T-cell (primary cell): ENCODE data around the gene OR1J2. TPM values are rescaled to one million over a fixed set of nuclear protein-coding genes. Genes with fewer than 3 reads are reported as not detected.

Source experiments
- ATAC-seq, 4 experiments: fragments of 200-7000 bp in 3 of 4; fragments of 150-1000 bp in 1 of 4; cut with Tn5 transposase; replicated peaks in 1 of 4; 1 replicate in 3 of 4; 2 replicates in 1 of 4; pipeline ENCODE4 v1.10.0; 2021; ENCODE audit warnings: moderate library complexity in 3 of 4, mild to moderate bottlenecking in 2 of 4, moderate number of reproducible peaks in 1 of 4
- CTCF ChIA-PET, 2 donors: fragments of 300-600 bp; sonication (Branson Sonifier 250); formaldehyde crosslinking; loops; one replicate each; lab custom pipeline; 2022; ENCODE audit warnings: antibody characterized with exemption in 2 of 2; lab: Charles Lee
- POLR2A ChIA-PET, 2 donors: fragments of 300-600 bp; sonication (Branson Sonifier 250); formaldehyde crosslinking; loops; one replicate each; lab custom pipeline; 2022; ENCODE audit warnings: antibody characterized with exemption in 2 of 2; lab: Charles Lee
- DNase-seq, 35 experiments: peaks; one replicate each; pipeline versions ENCODE4 v3.0.0 to v3.0.0-alpha.2; 2013 to 2023
- H3K27ac ChIP-seq: one replicate; pipeline ENCODE4 v1.5.1; 2013; ENCODE audit warnings: low read length
- H3K27me3 ChIP-seq, 2 experiments: replicated peaks in 1 of 2; 1 replicate in 1 of 2; 2 replicates in 1 of 2; pipeline versions ENCODE4 v1.6.1 to v1.7.0; 2013; ENCODE audit warnings: low read length in 1 of 2, mixed read lengths in 1 of 2; ENCODE audit not compliant: control insufficient read depth in 2 of 2, insufficient read depth in 2 of 2; ENCODE audit errors: extremely low read depth in 1 of 2
- H3K36me3 ChIP-seq, 2 donors: 1 replicate in 1 of 2; 2 replicates in 1 of 2; pipeline versions ENCODE4 v1.6.1 to v1.7.0; 2013; ENCODE audit warnings: low read length in 1 of 2; ENCODE audit not compliant: control insufficient read depth in 2 of 2, insufficient read depth in 1 of 2; ENCODE audit errors: extremely low read depth in 1 of 2
- H3K4me1 ChIP-seq, 2 experiments: 1 replicate in 1 of 2; 2 replicates in 1 of 2; pipeline versions ENCODE4 v1.6.1 to v1.7.0; 2013; ENCODE audit warnings: low read length in 2 of 2, mixed read lengths in 1 of 2; ENCODE audit not compliant: insufficient read depth in 2 of 2, control insufficient read depth in 1 of 2; ENCODE audit errors: extremely low read depth in 1 of 2
- H3K4me3 ChIP-seq, 2 donors: 1 replicate in 1 of 2; 2 replicates in 1 of 2; pipeline versions ENCODE4 v1.5.1 to v1.7.0; 2013; ENCODE audit warnings: mild to moderate bottlenecking in 2 of 2, low read length in 1 of 2, moderate library complexity in 1 of 2; ENCODE audit not compliant: control insufficient read depth in 1 of 2; ENCODE audit errors: extremely low read depth in 1 of 2
- H3K9me3 ChIP-seq: 2 replicates; pipeline ENCODE4 v1.7.0; 2013
- H3K27ac Mint-ChIP-seq, 2 donors: one replicate each; pipeline ENCODE4 v1.8.0; 2020 to 2021; ENCODE audit warnings: mild to moderate bottlenecking in 2 of 2, mixed read lengths in 2 of 2
- H3K27me3 Mint-ChIP-seq, 2 donors: one replicate each; pipeline ENCODE4 v1.8.0; 2021 to 2022; ENCODE audit warnings: mixed read lengths in 2 of 2
- H3K36me3 Mint-ChIP-seq: one replicate; pipeline ENCODE4 v1.8.0; 2021; ENCODE audit warnings: mixed read lengths
- H3K4me1 Mint-ChIP-seq, 3 donors: one replicate each; pipeline ENCODE4 v1.8.0; 2020 to 2022; ENCODE audit warnings: mixed read lengths in 3 of 3, mild to moderate bottlenecking in 1 of 3
- H3K4me3 Mint-ChIP-seq, 3 donors: one replicate each; pipeline ENCODE4 v1.8.0; 2020 to 2022; ENCODE audit warnings: mild to moderate bottlenecking in 3 of 3, mixed read lengths in 3 of 3, moderate library complexity in 3 of 3
- H3K9me3 Mint-ChIP-seq, 3 donors: one replicate each; pipeline ENCODE4 v1.8.0; 2020 to 2022; ENCODE audit warnings: mixed read lengths in 3 of 3
- WGBS: methylation state at CpG from one replicate; pipeline ENCODE4 v1.1.5; 2013; ENCODE audit warnings: missing lambda C conversion rate; ENCODE audit not compliant: insufficient coverage; 5-methylcytosine and 5-hydroxymethylcytosine counted together
- total RNA-seq, 35 experiments: library from RNA in 6 of 35; stranded (reverse) in 6 of 35; fragments of 120-200 nt in 1 of 35; gene quantifications; one replicate each; pipeline versions ENCODE4 v1.2.1 to v1.2.4 and lab custom pipeline; 2013 to 2026

The OR1J2 gene, protein sequence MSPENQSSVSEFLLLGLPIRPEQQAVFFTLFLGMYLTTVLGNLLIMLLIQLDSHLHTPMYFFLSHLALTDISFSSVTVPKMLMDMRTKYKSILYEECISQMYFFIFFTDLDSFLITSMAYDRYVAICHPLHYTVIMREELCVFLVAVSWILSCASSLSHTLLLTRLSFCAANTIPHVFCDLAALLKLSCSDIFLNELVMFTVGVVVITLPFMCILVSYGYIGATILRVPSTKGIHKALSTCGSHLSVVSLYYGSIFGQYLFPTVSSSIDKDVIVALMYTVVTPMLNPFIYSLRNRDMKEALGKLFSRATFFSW
- total RNA-seq (not detected), total RNA-seq (lab: John Stamatoyannopoulos, UW) (0 to 0.20 (median 0) reads per million in 29 experiments)
- total RNA-seq (2013), result not detected

- DNase-seq (no peak), ATAC-seq (no peak)
- H3K9me3 ChIP-seq, result no peaks in the 10 kb centered on the region
- CTCF ChIA-PET, result interaction anchor here in 1 of 2 donors (0.5 kb wide), 1 partner anchor 875 kb away, joined by 3 read pairs; no protein-coding TSS in a partner anchor
- H3K27ac ChIP-seq, result no peak within 1 kb of the TSS
- POLR2A ChIA-PET, result no interaction called here
- H3K4me1 ChIP-seq, result no peaks in the 10 kb centered on the region
- H3K27ac Mint-ChIP-seq, result no peak within 1 kb of the TSS
- WGBS, result 67% methylated on average over 1 of the region's 6 CpGs
- H3K36me3 Mint-ChIP-seq, result no peaks in the 10 kb centered on the region
- no peaks in the 10 kb centered on the region for H3K36me3 ChIP-seq
- H3K27me3 Mint-ChIP-seq, result peaks cover 11 to 24% of the 10 kb centered on the region in 2 donors
- no peak within 1 kb of the TSS for H3K4me3 Mint-ChIP-seq
- peaks cover 0 to 6% of the 10 kb centered on the region in 2 experiments for H3K27me3 ChIP-seq
- H3K4me1 Mint-ChIP-seq, result no peaks in the 10 kb centered on the region
- H3K4me3 ChIP-seq, result no peak within 1 kb of the TSS
- H3K9me3 Mint-ChIP-seq, result no peaks in the 10 kb centered on the region
These were observed at the start of gene OR1J2 for GRCh38 chr9:122510502-122510901. Gene OR1J2 (plus strand): TSS chr9:122510802. CDS start chr9:122510802, 0 bp downstream.

GRCh38 chr9:122463828-122464632 lies 46.6 kb upstream of the OR1J2 start:
- CTCF ChIA-PET, result interaction anchor here (0.6 to 1.5 kb wide), 4 partner anchors 9 to 527 kb away, joined by 3 to 5 read pairs (median 4); no protein-coding TSS in a partner anchor
- Histone ChIP-seq H3K4me1 (peaks cover 0 to 13% of the 10 kb centered on the region in 2 experiments), H3K27me3 (peaks cover 2 to 10% of the 10 kb centered on the region in 2 experiments), H3K27ac (peak overlapping the region; percentile 59), H3K9me3 (no peaks in the 10 kb centered on the region), H3K4me3 (peak overlapping the region in 1 of 2 donors; percentile 53), H3K36me3 (no peaks in the 10 kb centered on the region)
- POLR2A ChIA-PET, result interaction anchor here in 1 of 2 donors (0.7 kb wide), 1 partner anchor 372 kb away, joined by 3 read pairs; no protein-coding TSS in a partner anchor
- ATAC-seq (peak in 3 of 4 experiments; percentile 27 to 38 (median 35)), DNase-seq (peak in 9 of 35 experiments; percentile 2 to 36 (median 9))
- Mint-ChIP-seq H3K4me1 (peaks cover 7 to 14% (median 14%) of the 10 kb centered on the region in 3 donors), H3K4me3 (peak overlapping the region; percentile 81 to 87 (median 85)), H3K27ac (peak overlapping the region; percentile 92 to 93), H3K27me3 (peaks cover 19 to 30% of the 10 kb centered on the region in 2 donors), H3K36me3 (no peaks in the 10 kb centered on the region), H3K9me3 (peaks cover 0 to 3% (median 0%) of the 10 kb centered on the region in 3 donors)
- 88% methylated on average over 10 of the region's 10 CpGs for WGBS

GRCh38 chr9:122464633-122465567 lies 45.7 kb upstream of the OR1J2 start:
- Mint-ChIP-seq H3K4me1 (peaks cover 7 to 14% (median 14%) of the 10 kb centered on the region in 3 donors), H3K4me3 (peak overlapping the region; percentile 81 to 87 (median 85)), H3K27ac (peak overlapping the region; percentile 92 to 93), H3K9me3 (peaks cover 0 to 3% (median 0%) of the 10 kb centered on the region in 3 donors), H3K27me3 (peaks cover 18 to 31% of the 10 kb centered on the region in 2 donors), H3K36me3 (no peaks in the 10 kb centered on the region)
- H3K4me3 ChIP-seq, result peak overlapping the region; percentile 28 to 53
- H3K36me3 ChIP-seq, result no peaks in the 10 kb centered on the region
- H3K27ac ChIP-seq, result peak overlapping the region; percentile 59
- no peaks in the 10 kb centered on the region for H3K9me3 ChIP-seq
- CTCF ChIA-PET, result interaction anchor here (0.6 to 1.0 kb wide), 4 partner anchors 48 to 526 kb away, joined by 3 to 4 read pairs (median 4); no protein-coding TSS in a partner anchor
- ATAC-seq (peak; percentile 74 to 86 (median 80)), DNase-seq (peak; percentile 34 to 78 (median 54))
- peaks cover 2 to 10% of the 10 kb centered on the region in 2 experiments for H3K27me3 ChIP-seq
- H3K4me1 ChIP-seq, result peaks cover 0 to 13% of the 10 kb centered on the region in 2 experiments
- POLR2A ChIA-PET, result interaction anchor here in 1 of 2 donors (0.7 kb wide), 1 partner anchor 371 kb away, joined by 3 read pairs; no protein-coding TSS in a partner anchor
- 30% methylated on average over 4 of the region's 10 CpGs for WGBS

- Histone ChIP-seq H3K27me3 (peaks cover 0 to 13% of the 10 kb centered on the region in 2 experiments), H3K36me3 (no peaks in the 10 kb centered on the region), H3K4me1 (peaks cover 0 to 13% of the 10 kb centered on the region in 2 experiments), H3K27ac (no peak overlapping the region), H3K9me3 (no peaks in the 10 kb centered on the region), H3K4me3 (no peak overlapping the region)
- no peak overlapping the region for H3K4me3 Mint-ChIP-seq
- no peaks in the 10 kb centered on the region for H3K36me3 Mint-ChIP-seq
- ChIA-PET CTCF (no interaction called here), POLR2A (interaction anchor here in 1 of 2 donors (0.7 kb wide), 1 partner anchor 342 kb away, joined by 4 read pairs; no protein-coding TSS in a partner anchor)
- ATAC-seq (no peak), DNase-seq (no peak)
- no peak overlapping the region for H3K27ac Mint-ChIP-seq
- peaks cover 6 to 22% of the 10 kb centered on the region in 2 donors for H3K27me3 Mint-ChIP-seq
- peaks cover 7 to 14% (median 14%) of the 10 kb centered on the region in 3 donors for H3K4me1 Mint-ChIP-seq
- no peaks in the 10 kb centered on the region for H3K9me3 Mint-ChIP-seq
- no CpG with 5 or more reads among the region's 3 CpGs for WGBS
These were observed 44.1 kb upstream of the OR1J2 start for GRCh38 chr9:122466456-122466855.

- Histone ChIP-seq H3K9me3 (no peaks in the 10 kb centered on the region), H3K36me3 (no peaks in the 10 kb centered on the region), H3K4me1 (peaks cover 0 to 13% of the 10 kb centered on the region in 2 experiments), H3K27ac (no peak overlapping the region), H3K4me3 (no peak overlapping the region), H3K27me3 (peaks cover 0 to 10% of the 10 kb centered on the region in 2 experiments)
- WGBS, result 70% methylated on average over 3 of the region's 4 CpGs
- Mint-ChIP-seq H3K36me3 (no peaks in the 10 kb centered on the region), H3K4me3 (no peak overlapping the region), H3K9me3 (no peaks in the 10 kb centered on the region), H3K27ac (no peak overlapping the region), H3K4me1 (peaks cover 7 to 12% (median 11%) of the 10 kb centered on the region in 3 donors), H3K27me3 (peaks cover 3 to 7% of the 10 kb centered on the region in 2 donors)
- POLR2A ChIA-PET, result no interaction called here
- no peak for DNase-seq
- CTCF ChIA-PET, result no interaction called here
- ATAC-seq, result no peak
These were observed 41.9 kb upstream of the OR1J2 start for GRCh38 chr9:122468735-122469134.
